GM23338 (cell line): ENCODE data around the gene XG. TPM values are rescaled to one million over a fixed set of nuclear protein-coding genes. Genes with fewer than 3 reads are reported as not detected.
A peak's percentile ranks its signal among the peaks of the same experiment; 100 is the strongest.
"Not testable (repeated sequence)": the region's sequence is repeated elsewhere in the genome, so short reads cannot be mapped to it uniquely, and the experiment has no call there.

Source experiments
- ATAC-seq: fragments of 200-7000 bp; cut with Tn5 transposase; 3 replicates; pipeline ENCODE4 v1.9.1; 2020
- DNase-seq: peaks from one replicate; pipeline ENCODE4 v3.0.0-alpha.2; 2015; ENCODE audit warnings: low spot score
- H2AFZ ChIP-seq: fragments of 200-600 bp; sonication (generic); 2 replicates; pipeline ENCODE4 v1.8.0; 2016; ENCODE audit warnings: antibody characterized with exemption, mild to moderate bottlenecking, moderate library complexity
- H3F3A ChIP-seq: fragments of 200-600 bp; sonication (generic); replicated peaks from 2 replicates; pipeline ENCODE4 v1.8.0; 2017; ENCODE audit warnings: antibody characterized with exemption, mixed run types, low read depth
- H3K27ac ChIP-seq: fragments of 200-600 bp; sonication (generic); 2 replicates; pipeline ENCODE4 v1.6.1; 2016; ENCODE audit warnings: low read depth
- H3K27me3 ChIP-seq: fragments of 200-600 bp; sonication (generic); 2 replicates; pipeline ENCODE4 v1.8.0; 2016; ENCODE audit warnings: mild to moderate bottlenecking, mixed run types, moderate library complexity; ENCODE audit not compliant: insufficient read depth
- H3K36me3 ChIP-seq: fragments of 200-600 bp; sonication (generic); 2 replicates; pipeline ENCODE4 v1.8.0; 2016; ENCODE audit warnings: mild to moderate bottlenecking; ENCODE audit not compliant: insufficient read depth
- H3K4me1 ChIP-seq: fragments of 200-600 bp; sonication (generic); 2 replicates; pipeline ENCODE4 v1.8.0; 2016; ENCODE audit warnings: mild to moderate bottlenecking, moderate library complexity; ENCODE audit not compliant: insufficient read depth
- H3K4me2 ChIP-seq: fragments of 200-600 bp; sonication (generic); 2 replicates; pipeline ENCODE4 v1.7.1; 2017; ENCODE audit warnings: mixed run types
- H3K4me3 ChIP-seq: fragments of 200-600 bp; sonication (generic); 2 replicates; pipeline ENCODE4 v1.6.1; 2016; ENCODE audit warnings: mixed run types
- H3K79me2 ChIP-seq: fragments of 200-600 bp; sonication (generic); replicated peaks from 2 replicates; pipeline ENCODE4 v1.8.0; 2017; ENCODE audit warnings: mild to moderate bottlenecking; ENCODE audit not compliant: insufficient read depth
- H3K9me2 ChIP-seq: fragments of 200-600 bp; sonication (generic); 2 replicates; pipeline ENCODE4 v1.8.0; 2017; ENCODE audit not compliant: insufficient read depth
- H4K20me1 ChIP-seq: fragments of 200-600 bp; sonication (generic); replicated peaks from 2 replicates; pipeline ENCODE4 v1.8.0; 2017; ENCODE audit warnings: mild to moderate bottlenecking; ENCODE audit not compliant: insufficient read depth
- H3K27ac Mint-ChIP-seq: 2 replicates; pipeline ENCODE4 v1.8.0; 2020; ENCODE audit warnings: inconsistent platforms, mild to moderate bottlenecking, moderate library complexity, mixed read lengths
- H3K27me3 Mint-ChIP-seq: 3 replicates; pipeline ENCODE4 v1.8.0; 2022; ENCODE audit warnings: low read depth, mild to moderate bottlenecking, moderate library complexity, mixed read lengths, inconsistent platforms; ENCODE audit not compliant: insufficient read depth, poor library complexity
- H3K36me3 Mint-ChIP-seq: 3 replicates; pipeline ENCODE4 v1.8.0; 2021; ENCODE audit warnings: low read depth, mild to moderate bottlenecking, inconsistent platforms, moderate library complexity, mixed read lengths
- H3K4me1 Mint-ChIP-seq: 3 replicates; pipeline ENCODE4 v1.8.0; 2020; ENCODE audit warnings: mild to moderate bottlenecking, inconsistent platforms, mixed read lengths
- H3K4me3 Mint-ChIP-seq: 3 replicates; pipeline ENCODE4 v1.8.0; 2021; ENCODE audit warnings: moderate library complexity, mild to moderate bottlenecking, inconsistent platforms, mixed read lengths
- H3K9me3 Mint-ChIP-seq: 3 replicates; pipeline ENCODE4 v1.8.0; 2020; ENCODE audit warnings: moderate library complexity, mild to moderate bottlenecking, inconsistent platforms, mixed read lengths
- CREB1 ChIP-seq: fragments of 250-450 bp; sonication (Bioruptor Pico); IDR thresholded peaks from 2 replicates; pipeline ENCODE4 v1.5.0; 2020; ENCODE audit warnings: low read depth, mild to moderate bottlenecking, moderate library complexity
- CTCF ChIP-seq, 2 experiments: fragments of 200-600 bp in 1 of 2; sonication (generic) in 1 of 2; conservative IDR thresholded peaks; 2 replicates each; pipeline versions ENCODE4 v1.5.1 to v1.6.1; 2016 to 2017; ENCODE audit warnings: antibody characterized with exemption in 2 of 2, low read depth in 2 of 2, mild to moderate bottlenecking in 2 of 2, moderate library complexity in 1 of 2
- EZH2 ChIP-seq: fragments of 200-600 bp; sonication (generic); IDR thresholded peaks from one replicate; pipeline ENCODE4 v1.8.0; 2017; ENCODE audit warnings: antibody characterized with exemption, mild to moderate bottlenecking, low read depth; ENCODE audit not compliant: unreplicated experiment
- JUNB ChIP-seq: IDR thresholded peaks from one replicate; pipeline ENCODE4 v1.6.1; 2016; ENCODE audit warnings: antibody characterized with exemption; ENCODE audit not compliant: unreplicated experiment
- POLR2AphosphoS5 ChIP-seq: IDR thresholded peaks from 2 replicates; pipeline ENCODE4 v1.6.1; 2016; ENCODE audit warnings: antibody characterized with exemption, low read depth
- ZNF331 ChIP-seq: fragments of 250-450 bp; sonication (Bioruptor Pico); IDR thresholded peaks from 2 replicates; pipeline ENCODE4 v1.5.0; 2020; ENCODE audit warnings: low read depth, mild to moderate bottlenecking, moderate library complexity
- polyA plus RNA-seq: library from polyadenylated mRNA; unstranded; fragments of >200 nt; fragmentation: Nextera tagmentation; extraction: Ambion mirVana; gene quantifications from 2 replicates; pipeline ENCODE4 v1.2.1, GENCODE V29; 2016
- total RNA-seq: library from RNA; depleted of rRNA; stranded (reverse); fragments of >200 nt; shearing (Covaris generic); gene quantifications from 2 replicates; pipeline ENCODE4 v1.2.3, GENCODE V29; 2014
- TF ChIP-seq, protein P1 (sequence below): IDR thresholded peaks from 2 replicates; pipeline ENCODE4 v1.6.1; 2016; ENCODE audit warnings: antibody characterized with exemption

XG gene
- total and polyA plus RNA-seq, 2 experiments from 2014 or later: 0.28 to 0.60 TPM

DNA sequence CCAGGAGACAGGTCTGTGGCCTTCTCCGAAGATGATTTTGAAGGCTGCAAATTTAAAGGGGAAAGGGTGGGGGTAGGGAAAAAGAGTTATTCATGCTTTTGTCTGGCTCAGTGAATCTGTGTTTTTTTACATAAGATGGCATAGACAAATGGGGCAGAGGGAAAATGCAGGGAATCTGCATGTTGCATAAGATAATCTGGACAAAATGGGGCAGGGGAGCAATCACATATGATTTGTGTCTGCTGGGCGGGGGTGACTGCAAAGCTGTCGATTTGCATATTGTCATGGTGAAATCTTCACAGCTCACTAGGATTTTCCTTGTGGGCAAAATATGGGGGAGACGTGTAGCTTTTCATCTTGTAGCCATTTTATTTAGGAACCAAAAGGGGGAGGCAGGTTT is 47.5 kb downstream of the XG start (continued):
- TF ChIP-seq JUNB (no peak), CREB1 (CRISPR knock-in tag) (no peak), EZH2 (no peak)

GRCh38 chrX:2799980-2800379 is 48.1 kb downstream of the XG start:
- not testable (repeated sequence) for H4K20me1 ChIP-seq, H2AFZ ChIP-seq, H3K36me3 Mint-ChIP-seq, H3K9me2 ChIP-seq, H3K27me3 ChIP-seq, H3K4me1 ChIP-seq, H3K9me3 Mint-ChIP-seq, H3K36me3 ChIP-seq, H3K79me2 ChIP-seq, H3K27me3 Mint-ChIP-seq
- H3K27ac ChIP-seq: peak overlapping the region; percentile 99
- Mint-ChIP-seq H3K4me3 (peak overlapping the region; percentile 78), H3K27ac (peak overlapping the region; percentile 97), H3K4me1 (peaks cover 39% of the 10 kb centered on the region)
- ATAC-seq (peak; percentile 68), DNase-seq (peak; percentile 68)
- peak overlapping the region; percentile 76 for H3K4me2 ChIP-seq
- H3F3A ChIP-seq: peaks cover 16% of the 10 kb centered on the region; the same call in 1 of the 2 replicates
- H3K4me3 ChIP-seq: peak overlapping the region; percentile 46

- peak; percentile 4; the same call in 2 of the 3 replicates for ATAC-seq
- Mint-ChIP-seq H3K27me3 (peaks cover 6% of the 10 kb centered on the region), H3K4me1 (peaks cover 44% of the 10 kb centered on the region), H3K9me3 (peaks cover 3% of the 10 kb centered on the region; the same call in 2 of the 3 replicates), H3K4me3 (peak overlapping the region; percentile 78), H3K36me3 (peaks cover 5% of the 10 kb centered on the region; the same call in 1 of the 3 replicates), H3K27ac (peak overlapping the region; percentile 97)
- H3K9me2 ChIP-seq: no peaks in the 10 kb centered on the region
- peak overlapping the region; percentile 76 for H3K4me2 ChIP-seq
- H4K20me1 ChIP-seq: no peaks in the 10 kb centered on the region
- H3K27ac ChIP-seq: peak overlapping the region; percentile 99
- H3K4me3 ChIP-seq: peak overlapping the region; percentile 46
- no peaks in the 10 kb centered on the region; the same call in 1 of the 2 replicates for H3K4me1 ChIP-seq
- H3K27me3 ChIP-seq: no peaks in the 10 kb centered on the region
- TF ChIP-seq JUNB: no peak
- TF ChIP-seq, protein P1, sequence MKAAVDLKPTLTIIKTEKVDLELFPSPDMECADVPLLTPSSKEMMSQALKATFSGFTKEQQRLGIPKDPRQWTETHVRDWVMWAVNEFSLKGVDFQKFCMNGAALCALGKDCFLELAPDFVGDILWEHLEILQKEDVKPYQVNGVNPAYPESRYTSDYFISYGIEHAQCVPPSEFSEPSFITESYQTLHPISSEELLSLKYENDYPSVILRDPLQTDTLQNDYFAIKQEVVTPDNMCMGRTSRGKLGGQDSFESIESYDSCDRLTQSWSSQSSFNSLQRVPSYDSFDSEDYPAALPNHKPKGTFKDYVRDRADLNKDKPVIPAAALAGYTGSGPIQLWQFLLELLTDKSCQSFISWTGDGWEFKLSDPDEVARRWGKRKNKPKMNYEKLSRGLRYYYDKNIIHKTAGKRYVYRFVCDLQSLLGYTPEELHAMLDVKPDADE: no peak
- TF ChIP-seq ZNF331: no peak
- no peak for TF ChIP-seq CTCF (conservative IDR thresholded peaks at IDR 0.05; ENCODE audit: low read depth in 2 of 2)
- TF ChIP-seq CREB1 (CRISPR knock-in tag): no peak
- peak; percentile 61 for TF ChIP-seq POLR2AphosphoS5
- no peak for DNase-seq
- H3F3A ChIP-seq: peaks cover 16% of the 10 kb centered on the region; the same call in 1 of the 2 replicates
- no peaks in the 10 kb centered on the region for H3K36me3 ChIP-seq
- no peak overlapping the region for H2AFZ ChIP-seq
- H3K79me2 ChIP-seq: no peaks in the 10 kb centered on the region; the same call in 1 of the 2 replicates
Observed at GRCh38 chrX:2801223-2801622, 49.4 kb downstream of the XG start.

DNA sequence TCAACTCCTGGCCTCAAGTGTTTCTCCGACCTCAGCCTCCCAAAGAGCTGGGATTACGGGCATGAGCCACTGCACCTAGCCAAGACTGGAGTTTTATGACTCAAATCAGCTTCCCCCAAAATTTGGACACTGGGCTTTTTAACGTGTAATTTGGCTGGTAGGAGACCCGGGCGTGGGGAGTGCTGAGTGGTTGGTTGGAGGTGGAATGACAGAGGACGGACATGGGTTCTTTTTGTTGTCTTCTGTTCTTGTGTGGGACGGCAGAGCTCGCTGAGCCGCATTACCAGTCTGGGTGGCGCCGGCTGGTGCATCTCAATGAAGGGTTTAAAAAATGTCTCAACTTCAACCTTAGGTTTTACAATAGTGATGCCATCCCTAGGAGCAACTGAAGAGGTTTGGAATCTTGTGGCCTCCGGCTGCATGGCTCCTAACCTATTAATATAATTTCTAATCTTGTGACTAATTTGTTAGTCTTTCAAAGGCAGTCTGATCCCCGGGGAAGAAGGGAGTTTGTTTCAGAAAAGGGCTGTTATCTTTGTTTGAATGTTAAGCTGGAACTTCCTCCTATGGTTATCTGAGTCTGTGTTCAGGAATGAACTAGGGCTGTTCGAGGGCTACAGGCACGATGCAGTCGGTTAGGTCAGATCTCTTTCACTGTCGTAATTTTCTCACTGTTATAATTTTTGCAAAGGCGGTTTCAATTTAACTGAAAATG is 50.7 kb downstream of the XG start:
- not testable (repeated sequence) for DNase-seq, H4K20me1 ChIP-seq, H3K36me3 Mint-ChIP-seq, H3K36me3 ChIP-seq, H3K27me3 Mint-ChIP-seq, H3K4me3 ChIP-seq, H3K4me1 ChIP-seq, H3K27me3 ChIP-seq, H2AFZ ChIP-seq, H3K79me2 ChIP-seq, H3K9me3 Mint-ChIP-seq, H3K9me2 ChIP-seq, H3K4me3 Mint-ChIP-seq
- Histone ChIP-seq H3K27ac (peak overlapping the region; percentile 99), H3K4me2 (0 out of 2 replicates have a peak overlapping the region, but pooled peaks have one; percentile 20), H3F3A (peaks cover 16% of the 10 kb centered on the region; the same call in 1 of the 2 replicates)
- peak overlapping the region; percentile 36 for H3K27ac Mint-ChIP-seq
- peaks cover 43% of the 10 kb centered on the region for H3K4me1 Mint-ChIP-seq
- peak; percentile 5; the same call in 1 of the 3 replicates for ATAC-seq

- H3K4me2 ChIP-seq, H3K4me3 ChIP-seq, H3K79me2 ChIP-seq, H2AFZ ChIP-seq, H3K4me1 ChIP-seq, H3K36me3 Mint-ChIP-seq, H3K36me3 ChIP-seq, DNase-seq, H3K9me3 Mint-ChIP-seq, H3K9me2 ChIP-seq, H3K27me3 ChIP-seq, H3K27me3 Mint-ChIP-seq, H4K20me1 ChIP-seq, H3K4me3 Mint-ChIP-seq: not testable (repeated sequence)
- Histone ChIP-seq H3K27ac (peak overlapping the region; percentile 99), H3F3A (peaks cover 16% of the 10 kb centered on the region; the same call in 1 of the 2 replicates)
- Mint-ChIP-seq H3K4me1 (peaks cover 49% of the 10 kb centered on the region), H3K27ac (peak overlapping the region; percentile 95)
- peak; percentile 12 for ATAC-seq
Observed at GRCh38 chrX:2803486-2803885, 51.6 kb downstream of the XG start.
